Right cardiac atrium (tissue), 5 donors: Measurements from ENCODE around the gene C10orf105. TPM values are rescaled to one million over a fixed set of nuclear protein-coding genes. Genes with fewer than 3 reads are reported as not detected.

ENCODE experiments used
- ATAC-seq, 2 donors: fragments of 200-7000 bp; cut with Tn5 transposase; one replicate each; pipeline versions ENCODE4 v1.8.0 to v1.9.1; 2020; ENCODE audit warnings: moderate library complexity in 2 of 2, mild to moderate bottlenecking in 1 of 2
- DNase-seq, 3 donors: peaks; one replicate each; pipeline ENCODE4 v3.0.0-alpha.2; 2020
- H3K27ac ChIP-seq: one replicate; pipeline ENCODE4 v1.5.1; 2013; ENCODE audit warnings: mild to moderate bottlenecking, low read length, control low read depth, moderate library complexity
- H3K27me3 ChIP-seq: one replicate; pipeline ENCODE4 v1.6.1; 2013; ENCODE audit not compliant: control insufficient read depth, insufficient read depth
- H3K4me1 ChIP-seq: one replicate; pipeline ENCODE4 v1.6.1; 2013; ENCODE audit warnings: low read length; ENCODE audit not compliant: control insufficient read depth, insufficient read depth
- H3K4me3 ChIP-seq: one replicate; pipeline ENCODE4 v1.5.1; 2013; ENCODE audit warnings: low read length, control low read depth
- H3K9me3 ChIP-seq: one replicate; pipeline ENCODE4 v1.6.1; 2013; ENCODE audit warnings: low read length; ENCODE audit not compliant: control insufficient read depth
- WGBS: extraction: QIAGEN DNeasy Blood & Tissue Kit; methylation state at CpG from one replicate; pipeline ENCODE4 v1.1.7; 2013; 5-methylcytosine and 5-hydroxymethylcytosine counted together
- intact Hi-C, 4 donors: fragments of 100-400 bp; cut with DNase I; formaldehyde crosslinking; loops; one replicate each; pipeline versions ENCODE4 v1.11.0 to v1.14.0; 2022 to 2023
- polyA plus RNA-seq: library from polyadenylated mRNA; stranded (reverse); fragments of 200-250 nt; gene quantifications from one replicate; pipeline ENCODE4 v1.2.3, GENCODE V29; 2013
- total RNA-seq, 4 donors: library from RNA; stranded (reverse); fragmentation: NEBNext Ultra II Directional; extraction: Animal tissue kit (Norgen Biotek cat#: 25700); gene quantifications; one replicate each; pipeline ENCODE4 v1.2.1, GENCODE V29; 2021
- donor health status: healthy with polysubstance abuse.
- donor health status: DM: no; HTN: yes; CAD: no.
- donor health status: DM: no; HTN: no; CAD: no.
- donor health status: DM: no; HTN: yes; CAD: no; lungs with severe emphysema.
- donor health status: DM: yes; HTN: yes; CAD: no.

Gene C10orf105
- total and polyA plus RNA-seq, 5 donors = 0.09 to 0.36 (median 0.19) TPM; not detected in 1

DNA sequence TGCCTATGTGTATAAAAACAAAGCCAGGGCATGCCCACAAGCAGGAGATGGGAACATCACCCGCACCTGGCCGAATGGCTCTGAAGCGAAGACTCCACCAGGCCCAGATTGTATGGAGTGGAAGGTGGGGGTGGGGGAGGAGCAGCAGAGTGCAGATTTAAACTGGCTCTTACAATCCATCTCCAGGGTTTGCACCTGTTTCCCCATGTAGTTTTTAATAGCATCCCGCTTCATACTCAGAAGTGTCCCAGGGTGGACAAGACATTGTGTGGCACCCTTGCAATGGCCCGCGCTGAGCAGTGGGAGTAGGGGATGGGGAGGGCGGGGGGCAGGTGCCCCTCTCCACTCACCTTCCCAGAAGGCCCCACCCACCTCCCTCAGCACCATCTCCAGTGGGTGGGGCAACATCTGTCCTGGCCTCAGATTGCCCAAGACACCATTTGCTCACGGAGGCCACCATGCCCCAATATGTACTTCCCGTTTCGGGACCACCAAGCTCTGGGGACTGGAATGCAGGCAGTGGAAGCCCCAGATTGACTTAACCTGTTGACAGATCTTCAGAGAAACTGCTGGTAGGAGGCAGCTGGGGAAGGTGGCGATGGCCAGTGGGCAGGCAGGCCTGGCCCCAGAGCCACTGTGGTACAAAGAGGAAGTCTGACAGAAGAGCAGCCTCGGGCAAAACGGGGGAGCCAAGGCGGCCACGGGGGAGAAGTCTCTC lies 30.7 kb upstream of the C10orf105 start:
- WGBS = 84% methylated on average over 15 of the region's 15 CpGs
- Histone ChIP-seq H3K4me1 (peaks cover 38% of the 10 kb centered on the region), H3K4me3 (no peak overlapping the region), H3K27ac (no peak overlapping the region), H3K9me3 (no peaks in the 10 kb centered on the region), H3K27me3 (no peaks in the 10 kb centered on the region)
- ATAC-seq (no peak), DNase-seq (peak; percentile 24 to 65 (median 64))
- intact Hi-C loops = no loop called here

DNA sequence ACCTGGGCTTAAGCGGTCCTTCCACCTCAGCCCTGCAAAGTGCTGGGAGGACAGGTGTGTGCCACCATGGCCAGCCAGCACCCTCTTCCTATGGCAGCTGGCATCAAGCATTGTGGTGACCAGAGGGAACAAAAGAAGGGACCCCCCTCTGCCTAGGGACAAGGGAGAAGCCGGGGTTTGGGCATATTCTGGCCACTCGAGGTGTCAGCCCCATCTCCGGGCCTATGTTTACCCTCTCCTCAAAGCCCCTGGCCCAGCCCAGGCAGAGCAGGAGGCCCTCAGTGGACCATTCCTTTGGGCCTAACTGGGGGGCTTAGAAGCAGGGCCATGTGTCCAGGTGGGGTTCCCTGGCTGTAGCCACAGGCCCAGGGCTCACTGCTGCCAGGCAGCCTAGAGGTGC lies 29.8 kb upstream of the C10orf105 start:
- 84% methylated on average over 4 of the region's 4 CpGs for WGBS
- H3K9me3 ChIP-seq = no peaks in the 10 kb centered on the region
- H3K4me1 ChIP-seq = peaks cover 38% of the 10 kb centered on the region
- peak overlapping the region; percentile 55 for H3K27ac ChIP-seq
- no peak for ATAC-seq
- H3K4me3 ChIP-seq = no peak overlapping the region
- no peaks in the 10 kb centered on the region for H3K27me3 ChIP-seq
- peak; percentile 8 to 58 (median 45) for DNase-seq
- intact Hi-C loops = no loop called here

DNA sequence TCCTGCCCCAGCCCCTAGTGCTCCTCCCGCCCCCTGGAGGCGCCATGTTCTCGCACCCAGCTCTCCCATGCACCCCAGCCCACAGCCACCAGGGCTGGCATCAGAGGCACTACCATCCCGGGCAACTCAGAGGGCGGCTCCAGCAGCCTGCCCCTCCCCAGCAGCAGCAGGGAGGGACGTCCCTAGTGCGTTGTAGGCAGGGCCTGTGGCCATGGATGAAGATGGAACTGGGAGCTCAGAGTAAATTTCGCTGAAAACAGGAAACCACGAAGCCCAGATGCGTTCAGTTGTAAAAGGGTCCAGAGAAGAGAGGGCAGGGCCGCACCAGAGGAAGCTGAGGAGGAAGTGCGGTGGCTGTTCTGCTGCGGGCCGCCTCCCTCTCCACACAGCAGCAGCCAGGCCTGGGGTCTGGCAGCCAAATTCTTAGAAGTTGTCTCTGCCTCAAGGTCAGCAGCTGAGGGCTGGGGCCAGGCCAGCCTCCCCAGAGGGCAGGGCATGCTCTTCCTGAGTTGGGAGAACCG lies 29.2 kb upstream of the C10orf105 start:
- intact Hi-C loops = no loop called here
- Histone ChIP-seq H3K4me3 (no peak overlapping the region), H3K27ac (peak overlapping the region; percentile 68), H3K27me3 (no peaks in the 10 kb centered on the region), H3K4me1 (peaks cover 36% of the 10 kb centered on the region), H3K9me3 (no peaks in the 10 kb centered on the region)
- 30% methylated on average over 15 of the region's 15 CpGs for WGBS
- DNase-seq (peak; percentile 78 to 94 (median 92)), ATAC-seq (peak; percentile 70 to 74)

DNA sequence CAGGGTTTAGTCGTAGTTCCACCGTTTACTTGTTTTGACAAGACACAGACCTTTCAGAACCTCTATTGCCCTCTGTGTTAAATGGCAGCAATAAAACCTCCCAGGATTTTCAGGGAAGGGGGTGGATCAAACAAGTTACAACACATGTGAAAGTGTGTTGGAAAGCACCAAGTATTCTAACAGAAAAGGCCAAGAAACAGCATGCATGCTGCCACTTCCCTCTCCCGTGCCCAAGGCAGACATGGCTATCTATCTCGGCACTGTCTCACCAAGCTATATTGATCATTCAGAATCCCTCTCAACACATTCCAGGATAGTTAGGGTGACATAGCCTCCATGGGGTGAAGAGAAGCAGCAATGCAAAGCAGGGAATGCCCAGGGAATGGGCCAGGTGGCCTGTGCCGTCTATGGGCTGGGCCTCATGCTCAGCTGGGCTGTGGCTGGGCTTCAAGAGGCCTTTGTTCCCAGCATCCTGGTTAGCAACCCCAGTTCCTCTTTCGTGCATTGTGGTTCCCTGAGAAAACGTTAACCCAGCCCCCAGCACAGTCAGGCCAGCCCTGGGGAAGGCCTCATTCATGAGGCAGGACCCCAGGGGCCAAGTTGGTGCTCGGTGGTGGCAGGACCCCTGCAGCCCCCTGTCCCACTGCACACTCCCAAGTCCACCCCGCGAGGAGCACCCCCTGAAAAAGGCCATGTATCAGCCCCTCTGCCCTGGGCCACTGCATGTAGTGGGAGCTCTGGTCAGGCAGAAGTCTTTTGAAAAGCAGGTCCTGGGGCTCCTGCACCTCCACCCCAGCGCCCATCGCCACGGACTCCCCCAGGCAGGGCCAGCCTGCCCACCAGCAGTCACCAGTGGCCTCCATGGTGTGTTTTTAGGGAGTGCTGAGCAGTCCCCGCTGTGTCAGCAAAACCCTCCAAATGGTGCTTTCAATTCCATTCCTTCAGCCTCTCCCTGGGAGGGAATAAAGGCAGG lies 28.3 kb upstream of the C10orf105 start:
- ATAC-seq = peak; percentile 2 to 21

DNA sequence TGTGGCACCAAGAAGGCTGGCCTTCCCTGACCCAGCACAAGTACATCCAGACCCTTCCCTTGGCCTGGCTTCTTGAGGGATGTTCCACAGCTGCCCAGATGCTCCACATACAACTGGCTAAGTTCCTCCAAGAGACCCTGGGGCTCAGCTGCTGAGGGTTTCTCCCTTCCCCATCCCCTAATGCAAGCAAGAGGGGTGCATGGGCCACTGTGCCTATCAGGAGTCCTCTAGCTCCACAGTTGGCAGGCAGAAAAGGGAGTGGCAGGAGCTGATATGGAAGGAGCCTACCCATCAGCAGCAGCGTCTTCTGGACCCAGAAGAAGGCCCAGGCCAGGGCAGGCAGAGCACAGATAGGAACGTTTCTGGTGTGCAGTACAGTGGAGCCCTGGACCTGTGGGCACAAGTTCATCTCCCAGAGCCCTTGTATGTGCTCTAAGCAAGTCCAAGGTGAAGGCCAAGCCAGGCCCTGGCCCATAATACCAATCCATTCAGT lies 27.5 kb upstream of the C10orf105 start:
- H3K27me3 ChIP-seq = no peaks in the 10 kb centered on the region
- no peaks in the 10 kb centered on the region for H3K9me3 ChIP-seq
- DNase-seq = peak in 1 of 3 donors; percentile 37
- ATAC-seq = peak; percentile 1 to 7
- H3K27ac ChIP-seq = peak overlapping the region; percentile 68
- WGBS = 41% methylated on average over 2 of the region's 2 CpGs
- peaks cover 36% of the 10 kb centered on the region for H3K4me1 ChIP-seq
- intact Hi-C loops = no loop called here
- H3K4me3 ChIP-seq = no peak overlapping the region

More for the DNA sequence above, 28.3 kb upstream of the C10orf105 start:
- H3K4me3 ChIP-seq = no peak overlapping the region
- peak overlapping the region; percentile 68 for H3K27ac ChIP-seq
- WGBS = 71% methylated on average over 14 of the region's 14 CpGs
- no peaks in the 10 kb centered on the region for H3K27me3 ChIP-seq
- H3K4me1 ChIP-seq = peaks cover 36% of the 10 kb centered on the region
- intact Hi-C loops = no loop called here
- DNase-seq = peak in 2 of 3 donors; percentile 75 to 78
- H3K9me3 ChIP-seq = no peaks in the 10 kb centered on the region

DNA sequence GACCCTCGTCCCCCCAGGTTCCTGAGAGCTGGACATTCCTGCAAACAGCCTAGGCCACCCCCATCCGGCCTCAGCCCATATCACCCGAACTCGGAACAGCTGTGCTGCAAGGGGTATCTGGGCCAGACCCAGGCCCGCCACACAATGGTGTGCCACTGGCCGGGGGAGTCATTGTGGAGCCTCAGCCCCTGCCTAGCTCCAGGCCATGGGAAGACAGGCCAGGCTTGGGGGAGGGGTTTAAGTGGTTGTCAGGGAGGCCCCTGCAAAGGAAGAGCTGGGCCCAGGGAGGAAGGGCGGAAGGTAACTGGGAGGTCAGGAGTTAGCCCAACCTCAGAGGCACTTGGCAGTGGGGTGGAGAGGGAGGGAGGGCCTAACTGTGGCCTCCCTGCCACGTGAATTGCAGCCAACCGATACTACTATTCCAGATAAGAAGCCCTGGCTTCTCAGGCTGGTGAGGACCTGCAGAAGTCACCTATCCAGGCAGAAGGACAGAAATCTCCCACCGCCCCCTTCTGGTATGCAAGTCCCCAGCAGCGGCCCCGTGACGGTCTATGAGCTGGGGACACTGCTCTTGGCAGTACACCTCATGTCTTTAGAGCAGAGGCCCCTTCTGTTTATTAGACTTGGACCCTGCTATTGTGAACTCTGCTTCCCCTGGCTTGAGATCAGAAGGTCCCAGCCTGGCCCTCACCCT lies 26.9 kb upstream of the C10orf105 start:
- ATAC-seq = peak; percentile 62 to 80

DNA sequence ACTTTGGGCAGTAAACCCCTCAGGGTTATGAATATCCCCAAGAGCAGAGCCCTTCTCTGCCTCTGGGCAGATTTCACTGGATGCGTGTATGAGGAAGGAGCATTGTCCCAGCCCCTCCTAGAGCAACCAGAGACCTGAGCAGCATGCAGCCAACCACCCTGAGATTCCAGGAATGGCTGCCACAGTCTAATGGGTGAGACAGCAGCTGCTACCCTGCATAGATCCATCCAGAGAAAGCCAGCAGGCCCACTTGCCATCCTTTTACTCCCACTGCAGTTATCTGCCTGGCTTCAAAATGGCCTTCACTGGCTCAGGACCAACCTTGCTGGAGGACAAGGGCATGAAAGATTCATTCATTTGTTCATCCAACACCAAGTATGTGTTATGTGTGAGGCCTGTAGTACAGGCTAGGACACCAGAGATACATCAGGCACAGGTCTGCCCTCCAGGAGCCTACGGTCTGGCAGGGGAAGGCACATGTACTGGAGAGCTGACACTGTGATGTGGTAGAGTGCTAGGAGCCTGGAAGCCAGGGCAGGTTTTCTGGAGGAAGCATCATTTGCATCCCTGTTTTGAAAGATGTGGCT lies 26.2 kb upstream of the C10orf105 start:
- H3K27ac ChIP-seq = peak overlapping the region; percentile 4
- H3K9me3 ChIP-seq = no peaks in the 10 kb centered on the region
- H3K4me3 ChIP-seq = no peak overlapping the region
- H3K4me1 ChIP-seq = peaks cover 36% of the 10 kb centered on the region
- H3K27me3 ChIP-seq = no peaks in the 10 kb centered on the region
- 96% methylated on average over 2 of the region's 2 CpGs for WGBS
- ATAC-seq (no peak), DNase-seq (peak in 2 of 3 donors; percentile 27 to 30)
- intact Hi-C loops = no loop called here

More for the DNA sequence above, 26.9 kb upstream of the C10orf105 start:
- Histone ChIP-seq H3K4me3 (no peak overlapping the region), H3K9me3 (no peaks in the 10 kb centered on the region), H3K27me3 (no peaks in the 10 kb centered on the region), H3K4me1 (peaks cover 36% of the 10 kb centered on the region), H3K27ac (peak overlapping the region; percentile 68)
- 31% methylated on average over 13 of the region's 13 CpGs for WGBS
- intact Hi-C loops = no loop called here
- DNase-seq = peak; percentile 72 to 86 (median 85)

DNA sequence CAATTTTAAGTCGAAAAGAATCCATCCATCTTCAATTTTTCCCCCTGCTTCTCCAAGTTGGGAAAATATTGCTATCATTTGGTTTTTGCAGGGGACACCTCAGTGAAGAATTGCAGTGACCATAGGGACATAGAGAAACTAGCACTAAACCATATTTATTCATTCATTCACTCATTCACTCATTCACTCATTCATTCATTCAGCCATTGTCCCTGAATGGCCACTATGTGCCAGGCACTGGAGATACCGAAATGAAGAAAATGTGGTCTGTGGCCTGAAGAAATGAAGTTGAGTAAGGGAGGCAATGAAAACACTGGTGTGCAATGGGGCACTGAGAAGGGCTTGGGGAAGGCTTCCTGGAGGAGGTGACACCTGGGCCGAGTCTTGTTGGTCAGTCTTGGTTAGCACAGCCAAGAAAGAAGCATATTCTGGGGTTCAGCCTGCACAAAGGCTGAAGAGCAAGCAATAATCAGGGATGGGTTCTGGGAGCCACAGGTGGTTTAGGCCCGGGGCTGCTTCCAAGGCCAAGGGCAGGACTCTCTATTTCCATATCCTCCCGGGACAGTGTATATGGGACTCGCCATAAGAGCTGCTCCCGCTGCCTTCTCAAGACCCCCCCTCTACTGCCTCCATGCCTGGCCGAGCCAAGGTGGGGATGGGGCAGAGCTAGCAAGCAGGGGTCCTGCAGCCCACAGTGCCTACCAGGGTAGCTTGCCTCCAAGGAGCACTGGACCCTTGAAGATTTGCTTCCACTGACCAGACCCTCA lies 25.5 kb upstream of the C10orf105 start:
- no peaks in the 10 kb centered on the region for H3K9me3 ChIP-seq
- no peak overlapping the region for H3K4me3 ChIP-seq
- intact Hi-C loops = no loop called here
- H3K27me3 ChIP-seq = no peaks in the 10 kb centered on the region
- no peak for ATAC-seq
- WGBS = 83% methylated on average over 8 of the region's 8 CpGs
- peak in 2 of 3 donors; percentile 44 to 54 for DNase-seq
- H3K27ac ChIP-seq = no peak overlapping the region
- H3K4me1 ChIP-seq = peaks cover 36% of the 10 kb centered on the region

DNA sequence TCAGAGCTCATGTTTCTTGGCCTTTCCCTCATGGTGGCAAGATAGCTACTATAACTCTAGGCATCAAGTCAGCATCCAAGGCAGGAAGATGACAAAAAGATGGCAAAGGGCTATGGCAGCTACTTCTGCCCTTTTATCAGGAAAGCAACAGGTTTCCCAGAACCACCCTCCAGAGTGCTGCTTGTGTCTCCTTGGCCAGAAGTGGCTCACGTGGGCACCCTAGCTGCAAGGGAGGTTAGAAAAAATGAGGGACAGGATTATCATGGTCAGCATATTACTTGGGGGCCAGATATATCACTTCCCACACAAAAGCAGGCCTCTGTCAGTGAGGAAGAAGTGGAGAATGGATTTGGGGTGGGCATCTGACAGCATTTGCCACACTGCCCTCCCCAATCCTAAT lies 24.3 kb upstream of the C10orf105 start:
- intact Hi-C loops = no loop called here

More for the DNA sequence above, 24.3 kb upstream of the C10orf105 start:
- Histone ChIP-seq H3K27me3 (no peaks in the 10 kb centered on the region), H3K27ac (no peak overlapping the region), H3K9me3 (no peaks in the 10 kb centered on the region), H3K4me1 (peaks cover 30% of the 10 kb centered on the region), H3K4me3 (no peak overlapping the region)
- DNase-seq = no peak
- WGBS = 90% methylated on average over 1 of the region's 1 CpG
- no peak for ATAC-seq
